Keratinocyte (primary cell): ENCODE measurements around the gene ADAM19. TPM values are rescaled to one million over a fixed set of nuclear protein-coding genes. Genes with fewer than 3 reads are reported as not detected.

ENCODE experiments used
- DNase-seq: peaks from one replicate; pipeline ENCODE4 v3.0.0-alpha.2; 2011; ENCODE audit warnings: low read depth, missing footprints, low spot score
- FAIRE-seq: peaks from 2 replicates; lab custom pipeline; 2011; peaks lifted over from hg19 to GRCh38; lab: Jason Lieb, UNC
- H2AFZ ChIP-seq: 2 replicates; pipeline ENCODE4 v1.6.0; 2012; ENCODE audit warnings: low read length, control low read depth, inconsistent platforms; ENCODE audit not compliant: control insufficient read depth
- H3K27ac ChIP-seq: 2 replicates; pipeline ENCODE4 v1.5.1; 2011; ENCODE audit warnings: low read length; ENCODE audit not compliant: control insufficient read depth, insufficient read depth
- H3K27me3 ChIP-seq: 3 replicates; pipeline ENCODE4 v1.6.0; 2011; ENCODE audit warnings: low read length; ENCODE audit not compliant: control insufficient read depth, insufficient read depth; ENCODE audit errors: extremely low read depth
- H3K36me3 ChIP-seq, 2 experiments: 2 replicates in 1 of 2; 3 replicates in 1 of 2; pipeline ENCODE4 v1.5.1; 2011; ENCODE audit warnings: low read length in 2 of 2, mild to moderate bottlenecking in 1 of 2; ENCODE audit not compliant: control insufficient read depth in 2 of 2, insufficient read depth in 2 of 2; ENCODE audit errors: extremely low read depth in 1 of 2
- H3K4me1 ChIP-seq: 3 replicates; pipeline ENCODE4 v1.5.1; 2011; ENCODE audit warnings: low read length; ENCODE audit not compliant: control insufficient read depth, insufficient read depth; ENCODE audit errors: extremely low read depth
- H3K4me2 ChIP-seq: 3 replicates; pipeline ENCODE4 v1.6.0; 2011; ENCODE audit warnings: low read depth, low read length; ENCODE audit not compliant: control insufficient read depth, insufficient read depth; ENCODE audit errors: extremely low read depth
- H3K4me3 ChIP-seq, 3 experiments: fragments of 200-600 bp in 1 of 3; sonication (generic) in 1 of 3; 2 replicates in 2 of 3; 3 replicates in 1 of 3; pipeline ENCODE4 v1.5.1; 2011 to 2016; ENCODE audit warnings: low read length in 3 of 3, mild to moderate bottlenecking in 3 of 3, control low read depth in 2 of 3, inconsistent platforms in 1 of 3, low read depth in 1 of 3, mixed read lengths in 1 of 3, mixed run types in 1 of 3, moderate library complexity in 1 of 3; ENCODE audit not compliant: control insufficient read depth in 2 of 3, insufficient read depth in 2 of 3; ENCODE audit errors: extremely low read depth in 1 of 3
- H3K79me2 ChIP-seq: 2 replicates; pipeline ENCODE4 v1.6.0; 2012; ENCODE audit warnings: low read length; ENCODE audit not compliant: control insufficient read depth, insufficient read depth
- H3K9ac ChIP-seq: 3 replicates; pipeline ENCODE4 v1.6.0; 2011; ENCODE audit warnings: low read length; ENCODE audit not compliant: control insufficient read depth, insufficient read depth; ENCODE audit errors: extremely low read depth
- H3K9me1 ChIP-seq: 3 replicates; pipeline ENCODE4 v1.6.0; 2011; ENCODE audit warnings: low read length; ENCODE audit not compliant: control insufficient read depth, insufficient read depth; ENCODE audit errors: extremely low read depth
- H3K9me3 ChIP-seq: 2 replicates; pipeline ENCODE4 v1.5.1; 2012; ENCODE audit warnings: low read depth, low read length; ENCODE audit not compliant: control insufficient read depth
- H4K20me1 ChIP-seq: 3 replicates; pipeline ENCODE4 v1.6.0; 2011; ENCODE audit warnings: low read length; ENCODE audit not compliant: control insufficient read depth, insufficient read depth; ENCODE audit errors: extremely low read depth
- CTCF ChIP-seq, 3 experiments: IDR thresholded peaks in 1 of 3; conservative IDR thresholded peaks in 1 of 3; optimal IDR thresholded peaks in 1 of 3; 2 replicates in 2 of 3; 3 replicates in 1 of 3; pipeline versions ENCODE3 to v1.5.1; 2011; ENCODE audit warnings: low read length in 3 of 3, mild to moderate bottlenecking in 3 of 3, moderate library complexity in 2 of 3, control low read depth in 1 of 3, inconsistent platforms in 1 of 3; ENCODE audit not compliant: insufficient read depth in 2 of 3; ENCODE audit errors: extremely low read depth in 1 of 3
- EZH2 ChIP-seq: IDR thresholded peaks from one replicate; pipeline ENCODE4 v1.6.1; 2012; ENCODE audit warnings: inconsistent platforms, mild to moderate bottlenecking, low read length, moderate library complexity
- dilution Hi-C: fragments of 300-500 bp; cut with MboI; formaldehyde crosslinking; loops from one replicate; pipeline ENCODE4 v1.7.0; 2020; ENCODE audit warnings: low sequenced_read_pairs; ENCODE audit not compliant: extremely low pct_ligation_motif_present
- polyA plus RNA-seq, 5 experiments: library from polyadenylated mRNA; depleted of rRNA in 3 of 5; stranded (reverse) in 3 of 5; stranded (forward) in 1 of 5; unstranded in 1 of 5; fragments of >200 nt; gene quantifications; 1 replicate in 1 of 5; 2 replicates in 3 of 5; 3 replicates in 1 of 5; pipeline versions ENCODE4 v1.2.1 to v1.2.3, GENCODE V29; 2011 to 2012; ENCODE audit warnings: missing spikeins in 2 of 5, low read depth in 1 of 5, low replicate concordance in 1 of 5

The ADAM19 gene
- polyA plus RNA-seq, 1 donor (not counting 4 experiments of a cell fraction or from before 2014, with no cell fraction given) = 22.7 TPM

GRCh38 chr5:157516626-157517325 is 58.8 kb downstream of the ADAM19 start:
- Histone ChIP-seq H3K27ac (no peak overlapping the region), H3K36me3 (peaks cover 3 to 15% of the 10 kb centered on the region in 2 experiments), H3K79me2 (no peaks in the 10 kb centered on the region), H3K4me2 (no peak overlapping the region), H4K20me1 (no peaks in the 10 kb centered on the region), H3K9me1 (no peaks in the 10 kb centered on the region), H3K27me3 (no peaks in the 10 kb centered on the region), H3K4me3 (no peak overlapping the region), H3K9me3 (no peaks in the 10 kb centered on the region), H2AFZ (no peak overlapping the region), H3K9ac (no peak overlapping the region), H3K4me1 (peaks cover 11% of the 10 kb centered on the region)
- FAIRE-seq (no peak), DNase-seq (no peak)
- TF ChIP-seq EZH2 (no peak), CTCF (optimal IDR thresholded peaks at IDR 0.05 in 1 of 3, IDR thresholded peaks at IDR 0.05 in 1 of 3, conservative IDR thresholded peaks at IDR 0.05 in 1 of 3; ENCODE audit: extremely low read depth in 1 of 3, insufficient read depth in 2 of 3, low read length in 3 of 3) (no peak)
- dilution Hi-C loops = no loop called here

GRCh38 chr5:157516006-157516405 is 59.6 kb downstream of the ADAM19 start:
- no peaks in the 10 kb centered on the region for H3K27me3 ChIP-seq
- no peak overlapping the region for H3K27ac ChIP-seq
- no peaks in the 10 kb centered on the region for H3K9me3 ChIP-seq
- FAIRE-seq (peak; percentile 69), DNase-seq (no peak)
- H3K4me1 ChIP-seq = peaks cover 17% of the 10 kb centered on the region
- H3K4me2 ChIP-seq = no peak overlapping the region
- H3K9ac ChIP-seq = no peak overlapping the region
- H3K36me3 ChIP-seq = peaks cover 3 to 15% of the 10 kb centered on the region in 2 experiments
- no peak overlapping the region for H3K4me3 ChIP-seq
- dilution Hi-C loops = no loop called here
- TF ChIP-seq EZH2 (no peak), CTCF (optimal IDR thresholded peaks at IDR 0.05 in 1 of 3, IDR thresholded peaks at IDR 0.05 in 1 of 3, conservative IDR thresholded peaks at IDR 0.05 in 1 of 3; ENCODE audit: extremely low read depth in 1 of 3, insufficient read depth in 2 of 3, low read length in 3 of 3) (no peak)
- no peaks in the 10 kb centered on the region for H3K79me2 ChIP-seq
- H4K20me1 ChIP-seq = no peaks in the 10 kb centered on the region
- no peak overlapping the region for H2AFZ ChIP-seq
- H3K9me1 ChIP-seq = no peaks in the 10 kb centered on the region
